ENCODE measurements around the gene COLEC11. TPM values are rescaled to one million over a fixed set of nuclear protein-coding genes. Genes with fewer than 3 reads are reported as not detected.

COLEC11 gene
- total RNA-seq, 1 experiment from 2014 or later, result 1.3 TPM

GRCh38 chr2:3558205-3559014 is 36.5 kb upstream of the COLEC11 start, which contains the start of gene RNASEH1 (continued):
- TF ChIP-seq, protein P1, sequence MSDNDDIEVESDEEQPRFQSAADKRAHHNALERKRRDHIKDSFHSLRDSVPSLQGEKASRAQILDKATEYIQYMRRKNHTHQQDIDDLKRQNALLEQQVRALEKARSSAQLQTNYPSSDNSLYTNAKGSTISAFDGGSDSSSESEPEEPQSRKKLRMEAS (CRISPR knock-in tag; IDR thresholded peaks at IDR 0.05), result peak; percentile 94
- TF ChIP-seq ELF4 (CRISPR knock-in tag; IDR thresholded peaks at IDR 0.05; ENCODE audit: low read depth), result 0 out of 2 replicates have a peak, but pooled peaks have one; percentile 45
- 0 out of 2 replicates have a peak, but pooled peaks have one; percentile 39 for TF ChIP-seq ZNF232 (CRISPR knock-in tag; IDR thresholded peaks at IDR 0.05)
- peak; percentile 54; the same call in 1 of the 2 replicates for TF ChIP-seq ZNF121 (CRISPR knock-in tag; IDR thresholded peaks at IDR 0.05)
- TF ChIP-seq GABPB1 (CRISPR knock-in tag; IDR thresholded peaks at IDR 0.05), result peak; percentile 84
- TF ChIP-seq USF1 (CRISPR knock-in tag; IDR thresholded peaks at IDR 0.05), result peak; percentile 46
- TF ChIP-seq KAT7 (CRISPR knock-in tag; IDR thresholded peaks at IDR 0.05; ENCODE audit: borderline replicate concordance), result peak; percentile 29; the same call in 1 of the 2 replicates
- peak; percentile 98 for TF ChIP-seq CREM (CRISPR knock-in tag; IDR thresholded peaks at IDR 0.05)
- TF ChIP-seq, protein P2, sequence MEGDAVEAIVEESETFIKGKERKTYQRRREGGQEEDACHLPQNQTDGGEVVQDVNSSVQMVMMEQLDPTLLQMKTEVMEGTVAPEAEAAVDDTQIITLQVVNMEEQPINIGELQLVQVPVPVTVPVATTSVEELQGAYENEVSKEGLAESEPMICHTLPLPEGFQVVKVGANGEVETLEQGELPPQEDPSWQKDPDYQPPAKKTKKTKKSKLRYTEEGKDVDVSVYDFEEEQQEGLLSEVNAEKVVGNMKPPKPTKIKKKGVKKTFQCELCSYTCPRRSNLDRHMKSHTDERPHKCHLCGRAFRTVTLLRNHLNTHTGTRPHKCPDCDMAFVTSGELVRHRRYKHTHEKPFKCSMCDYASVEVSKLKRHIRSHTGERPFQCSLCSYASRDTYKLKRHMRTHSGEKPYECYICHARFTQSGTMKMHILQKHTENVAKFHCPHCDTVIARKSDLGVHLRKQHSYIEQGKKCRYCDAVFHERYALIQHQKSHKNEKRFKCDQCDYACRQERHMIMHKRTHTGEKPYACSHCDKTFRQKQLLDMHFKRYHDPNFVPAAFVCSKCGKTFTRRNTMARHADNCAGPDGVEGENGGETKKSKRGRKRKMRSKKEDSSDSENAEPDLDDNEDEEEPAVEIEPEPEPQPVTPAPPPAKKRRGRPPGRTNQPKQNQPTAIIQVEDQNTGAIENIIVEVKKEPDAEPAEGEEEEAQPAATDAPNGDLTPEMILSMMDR (IDR thresholded peaks at IDR 0.05), result no peak
- no peak for TF ChIP-seq JAZF1 (CRISPR knock-in tag; IDR thresholded peaks at IDR 0.05)
- TF ChIP-seq, protein P3, sequence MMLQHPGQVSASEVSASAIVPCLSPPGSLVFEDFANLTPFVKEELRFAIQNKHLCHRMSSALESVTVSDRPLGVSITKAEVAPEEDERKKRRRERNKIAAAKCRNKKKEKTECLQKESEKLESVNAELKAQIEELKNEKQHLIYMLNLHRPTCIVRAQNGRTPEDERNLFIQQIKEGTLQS (CRISPR knock-in tag; conservative IDR thresholded peaks at IDR 0.05), result no peak
- no peak for TF ChIP-seq ESRRA (CRISPR knock-in tag; IDR thresholded peaks at IDR 0.05; ENCODE audit: borderline replicate concordance)
- peak; percentile 85 for TF ChIP-seq MYBL2 (CRISPR knock-in tag; IDR thresholded peaks at IDR 0.05)
- TF ChIP-seq ZNF138 (CRISPR knock-in tag; conservative IDR thresholded peaks at IDR 0.05), result no peak
- no peak for TF ChIP-seq IRF2 (CRISPR knock-in tag; IDR thresholded peaks at IDR 0.05; ENCODE audit: borderline replicate concordance, low read depth)
- TF ChIP-seq AFF4 (CRISPR knock-in tag; IDR thresholded peaks at IDR 0.05; ENCODE audit: borderline replicate concordance), result no peak
- TF ChIP-seq, protein P4, sequence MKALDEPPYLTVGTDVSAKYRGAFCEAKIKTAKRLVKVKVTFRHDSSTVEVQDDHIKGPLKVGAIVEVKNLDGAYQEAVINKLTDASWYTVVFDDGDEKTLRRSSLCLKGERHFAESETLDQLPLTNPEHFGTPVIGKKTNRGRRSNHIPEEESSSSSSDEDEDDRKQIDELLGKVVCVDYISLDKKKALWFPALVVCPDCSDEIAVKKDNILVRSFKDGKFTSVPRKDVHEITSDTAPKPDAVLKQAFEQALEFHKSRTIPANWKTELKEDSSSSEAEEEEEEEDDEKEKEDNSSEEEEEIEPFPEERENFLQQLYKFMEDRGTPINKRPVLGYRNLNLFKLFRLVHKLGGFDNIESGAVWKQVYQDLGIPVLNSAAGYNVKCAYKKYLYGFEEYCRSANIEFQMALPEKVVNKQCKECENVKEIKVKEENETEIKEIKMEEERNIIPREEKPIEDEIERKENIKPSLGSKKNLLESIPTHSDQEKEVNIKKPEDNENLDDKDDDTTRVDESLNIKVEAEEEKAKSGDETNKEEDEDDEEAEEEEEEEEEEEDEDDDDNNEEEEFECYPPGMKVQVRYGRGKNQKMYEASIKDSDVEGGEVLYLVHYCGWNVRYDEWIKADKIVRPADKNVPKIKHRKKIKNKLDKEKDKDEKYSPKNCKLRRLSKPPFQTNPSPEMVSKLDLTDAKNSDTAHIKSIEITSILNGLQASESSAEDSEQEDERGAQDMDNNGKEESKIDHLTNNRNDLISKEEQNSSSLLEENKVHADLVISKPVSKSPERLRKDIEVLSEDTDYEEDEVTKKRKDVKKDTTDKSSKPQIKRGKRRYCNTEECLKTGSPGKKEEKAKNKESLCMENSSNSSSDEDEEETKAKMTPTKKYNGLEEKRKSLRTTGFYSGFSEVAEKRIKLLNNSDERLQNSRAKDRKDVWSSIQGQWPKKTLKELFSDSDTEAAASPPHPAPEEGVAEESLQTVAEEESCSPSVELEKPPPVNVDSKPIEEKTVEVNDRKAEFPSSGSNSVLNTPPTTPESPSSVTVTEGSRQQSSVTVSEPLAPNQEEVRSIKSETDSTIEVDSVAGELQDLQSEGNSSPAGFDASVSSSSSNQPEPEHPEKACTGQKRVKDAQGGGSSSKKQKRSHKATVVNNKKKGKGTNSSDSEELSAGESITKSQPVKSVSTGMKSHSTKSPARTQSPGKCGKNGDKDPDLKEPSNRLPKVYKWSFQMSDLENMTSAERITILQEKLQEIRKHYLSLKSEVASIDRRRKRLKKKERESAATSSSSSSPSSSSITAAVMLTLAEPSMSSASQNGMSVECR (CRISPR knock-in tag; IDR thresholded peaks at IDR 0.05; ENCODE audit: borderline replicate concordance), result 0 out of 2 replicates have a peak, but pooled peaks have one; percentile 30
- peak; percentile 65; the same call in 1 of the 2 replicates for TF ChIP-seq SMAD3 (CRISPR knock-in tag; IDR thresholded peaks at IDR 0.05; ENCODE audit: borderline replicate concordance)
- TF ChIP-seq TEAD1 (CRISPR knock-in tag; IDR thresholded peaks at IDR 0.05), result peak; percentile 42
- TF ChIP-seq EMX1 (CRISPR knock-in tag; IDR thresholded peaks at IDR 0.05), result no peak
- peak; percentile 77; the same call in 1 of the 2 replicates for TF ChIP-seq FOXP1 (CRISPR knock-in tag; IDR thresholded peaks at IDR 0.05; ENCODE audit: borderline replicate concordance)
- TF ChIP-seq, protein P5, sequence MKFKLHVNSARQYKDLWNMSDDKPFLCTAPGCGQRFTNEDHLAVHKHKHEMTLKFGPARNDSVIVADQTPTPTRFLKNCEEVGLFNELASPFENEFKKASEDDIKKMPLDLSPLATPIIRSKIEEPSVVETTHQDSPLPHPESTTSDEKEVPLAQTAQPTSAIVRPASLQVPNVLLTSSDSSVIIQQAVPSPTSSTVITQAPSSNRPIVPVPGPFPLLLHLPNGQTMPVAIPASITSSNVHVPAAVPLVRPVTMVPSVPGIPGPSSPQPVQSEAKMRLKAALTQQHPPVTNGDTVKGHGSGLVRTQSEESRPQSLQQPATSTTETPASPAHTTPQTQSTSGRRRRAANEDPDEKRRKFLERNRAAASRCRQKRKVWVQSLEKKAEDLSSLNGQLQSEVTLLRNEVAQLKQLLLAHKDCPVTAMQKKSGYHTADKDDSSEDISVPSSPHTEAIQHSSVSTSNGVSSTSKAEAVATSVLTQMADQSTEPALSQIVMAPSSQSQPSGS (CRISPR knock-in tag; IDR thresholded peaks at IDR 0.05; ENCODE audit: borderline replicate concordance, low read depth), result no peak
- peak; percentile 65 for TF ChIP-seq ETV6 (CRISPR knock-in tag; IDR thresholded peaks at IDR 0.05)
- TF ChIP-seq SP1 (CRISPR knock-in tag; conservative IDR thresholded peaks at IDR 0.05), result peak; percentile 97
